Endothelial cell (in vitro differentiated cells): Measurements from ENCODE around the gene CD63. TPM values are rescaled to one million over a fixed set of nuclear protein-coding genes. Genes with fewer than 3 reads are reported as not detected.
A peak's percentile ranks its signal among the peaks of the same experiment; 100 is the strongest.

Experiments used
- DNase-seq: peaks from one replicate; pipeline ENCODE4 v3.0.0; 2021; ENCODE audit warnings: low spot score
- H3K27ac Mint-ChIP-seq: one replicate; pipeline ENCODE4 v1.8.0; 2021; ENCODE audit warnings: mixed read lengths, inconsistent platforms; ENCODE audit not compliant: unreplicated experiment
- H3K27me3 Mint-ChIP-seq: one replicate; pipeline ENCODE4 v1.8.0; 2021; ENCODE audit warnings: mild to moderate bottlenecking, moderate library complexity, mixed read lengths, inconsistent platforms; ENCODE audit not compliant: unreplicated experiment
- H3K36me3 Mint-ChIP-seq: one replicate; pipeline ENCODE4 v1.8.0; 2021; ENCODE audit warnings: mild to moderate bottlenecking, low read depth, mixed read lengths, inconsistent platforms; ENCODE audit not compliant: unreplicated experiment
- H3K4me1 Mint-ChIP-seq: one replicate; pipeline ENCODE4 v1.8.0; 2021; ENCODE audit warnings: mild to moderate bottlenecking, mixed read lengths, inconsistent platforms; ENCODE audit not compliant: unreplicated experiment
- H3K4me3 Mint-ChIP-seq: one replicate; pipeline ENCODE4 v1.8.0; 2021; ENCODE audit warnings: mild to moderate bottlenecking, mixed read lengths, inconsistent platforms; ENCODE audit not compliant: unreplicated experiment
- H3K9me3 Mint-ChIP-seq: one replicate; pipeline ENCODE4 v1.8.0; 2021; ENCODE audit warnings: mixed read lengths, inconsistent platforms; ENCODE audit not compliant: unreplicated experiment
- total RNA-seq: library from RNA; stranded (reverse); fragmentation: NEBNext Ultra II Directional; extraction: Animal tissue kit (Norgen Biotek cat#: 25700); gene quantifications from one replicate; pipeline ENCODE4 v1.2.1, GENCODE V29; 2021; ENCODE audit not compliant: unreplicated experiment
- TF ChIP-seq, protein P1 (sequence below): fragments of 200-600 bp; sonication (generic); IDR thresholded peaks from one replicate; pipeline ENCODE4 v1.5.0; 2021; ENCODE audit warnings: antibody characterized with exemption; ENCODE audit not compliant: unreplicated experiment

The CD63 gene
- total RNA-seq, 1 donor from 2014 or later = 1,134 TPM

- no peak for DNase-seq
- Mint-ChIP-seq H3K27me3 (peaks cover 10% of the 10 kb centered on the region), H3K36me3 (no peaks in the 10 kb centered on the region), H3K9me3 (no peaks in the 10 kb centered on the region), H3K4me3 (no peak overlapping the region), H3K27ac (no peak overlapping the region), H3K4me1 (no peaks in the 10 kb centered on the region)
- TF ChIP-seq, protein P1, sequence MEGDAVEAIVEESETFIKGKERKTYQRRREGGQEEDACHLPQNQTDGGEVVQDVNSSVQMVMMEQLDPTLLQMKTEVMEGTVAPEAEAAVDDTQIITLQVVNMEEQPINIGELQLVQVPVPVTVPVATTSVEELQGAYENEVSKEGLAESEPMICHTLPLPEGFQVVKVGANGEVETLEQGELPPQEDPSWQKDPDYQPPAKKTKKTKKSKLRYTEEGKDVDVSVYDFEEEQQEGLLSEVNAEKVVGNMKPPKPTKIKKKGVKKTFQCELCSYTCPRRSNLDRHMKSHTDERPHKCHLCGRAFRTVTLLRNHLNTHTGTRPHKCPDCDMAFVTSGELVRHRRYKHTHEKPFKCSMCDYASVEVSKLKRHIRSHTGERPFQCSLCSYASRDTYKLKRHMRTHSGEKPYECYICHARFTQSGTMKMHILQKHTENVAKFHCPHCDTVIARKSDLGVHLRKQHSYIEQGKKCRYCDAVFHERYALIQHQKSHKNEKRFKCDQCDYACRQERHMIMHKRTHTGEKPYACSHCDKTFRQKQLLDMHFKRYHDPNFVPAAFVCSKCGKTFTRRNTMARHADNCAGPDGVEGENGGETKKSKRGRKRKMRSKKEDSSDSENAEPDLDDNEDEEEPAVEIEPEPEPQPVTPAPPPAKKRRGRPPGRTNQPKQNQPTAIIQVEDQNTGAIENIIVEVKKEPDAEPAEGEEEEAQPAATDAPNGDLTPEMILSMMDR = no peak
Measured at GRCh38 chr12:55688716-55689655, 39.8 kb downstream of the CD63 start.

GRCh38 chr12:55687746-55688145, 41.1 kb downstream of the CD63 start:
- no peaks in the 10 kb centered on the region for H3K9me3 Mint-ChIP-seq
- H3K36me3 Mint-ChIP-seq = no peaks in the 10 kb centered on the region
- no peak overlapping the region for H3K4me3 Mint-ChIP-seq
- TF ChIP-seq, protein P1 = no peak
- no peaks in the 10 kb centered on the region for H3K4me1 Mint-ChIP-seq
- peaks cover 10% of the 10 kb centered on the region for H3K27me3 Mint-ChIP-seq
- no peak for DNase-seq
- no peak overlapping the region for H3K27ac Mint-ChIP-seq

GRCh38 chr12:55686366-55687010, 42.3 kb downstream of the CD63 start:
- Mint-ChIP-seq H3K4me3 (no peak overlapping the region), H3K27me3 (peaks cover 11% of the 10 kb centered on the region), H3K27ac (no peak overlapping the region), H3K4me1 (peaks cover 3% of the 10 kb centered on the region), H3K36me3 (no peaks in the 10 kb centered on the region), H3K9me3 (no peaks in the 10 kb centered on the region)
- TF ChIP-seq, protein P1 = no peak
- no peak for DNase-seq

- Mint-ChIP-seq H3K36me3 (no peaks in the 10 kb centered on the region), H3K27me3 (peaks cover 13% of the 10 kb centered on the region), H3K4me1 (peaks cover 7% of the 10 kb centered on the region), H3K27ac (no peak overlapping the region), H3K4me3 (peak overlapping the region; percentile 3), H3K9me3 (no peaks in the 10 kb centered on the region)
- TF ChIP-seq, protein P1 = no peak
- DNase-seq = no peak
Measured at GRCh38 chr12:55685671-55686070, 43.1 kb downstream of the CD63 start.
